Measurements from ENCODE around the gene TUBB.
"Not testable (repeated sequence)": the region's sequence is repeated elsewhere in the genome, so short reads cannot be mapped to it uniquely, and the experiment has no call there.

TUBB gene

DNA sequence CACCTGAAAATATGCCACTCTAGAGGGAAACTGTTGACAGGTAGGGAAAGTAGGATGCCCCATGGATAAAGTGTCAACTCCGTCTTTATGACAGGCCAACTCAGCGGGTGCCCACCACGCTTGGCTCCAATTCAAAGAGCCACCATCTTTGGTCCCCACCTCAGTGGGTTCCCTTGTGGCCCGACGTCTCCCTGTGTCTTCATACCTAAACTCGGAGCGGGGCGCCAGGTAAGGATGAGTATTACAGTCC is 3.3 kb upstream of the TUBB start:
- Histone ChIP-seq H3K4me1 (ENCODE audit: insufficient read depth, low read length, severe bottlenecking) (peaks cover 32% of the 10 kb centered on the region), H3K4me2 (ENCODE audit: low read length) (peak overlapping the region; percentile 87), H2AFZ (ENCODE audit: low read length) (no peak overlapping the region), H3K27me3 (ENCODE audit: insufficient read depth, low read length) (no peaks in the 10 kb centered on the region), H3K9ac (ENCODE audit: low read length) (peak overlapping the region; percentile 95), H3K27ac (ENCODE audit: low read depth, low read length, poor library complexity, severe bottlenecking) (peak overlapping the region; percentile 94), H3K4me3 (ENCODE audit: low read depth, low read length, poor library complexity, severe bottlenecking) (peak overlapping the region; percentile 100), H3K36me3 (ENCODE audit: insufficient read depth, low read length) (peaks cover 51% of the 10 kb centered on the region), H4K20me1 (ENCODE audit: insufficient read depth, low read length) (no peaks in the 10 kb centered on the region), H3K9me3 (ENCODE audit: low read length) (no peaks in the 10 kb centered on the region), H3K79me2 (ENCODE audit: insufficient read depth, low read length) (peaks cover 17% of the 10 kb centered on the region), H3K9me2 (ENCODE audit: low read depth, low read length) (no peaks in the 10 kb centered on the region), H3F3A (ENCODE audit: insufficient read depth, low read length) (0 out of 2 replicates have a peak, but pooled peaks cover 2% of the 10 kb centered on the region)
- TF ChIP-seq, protein P1, sequence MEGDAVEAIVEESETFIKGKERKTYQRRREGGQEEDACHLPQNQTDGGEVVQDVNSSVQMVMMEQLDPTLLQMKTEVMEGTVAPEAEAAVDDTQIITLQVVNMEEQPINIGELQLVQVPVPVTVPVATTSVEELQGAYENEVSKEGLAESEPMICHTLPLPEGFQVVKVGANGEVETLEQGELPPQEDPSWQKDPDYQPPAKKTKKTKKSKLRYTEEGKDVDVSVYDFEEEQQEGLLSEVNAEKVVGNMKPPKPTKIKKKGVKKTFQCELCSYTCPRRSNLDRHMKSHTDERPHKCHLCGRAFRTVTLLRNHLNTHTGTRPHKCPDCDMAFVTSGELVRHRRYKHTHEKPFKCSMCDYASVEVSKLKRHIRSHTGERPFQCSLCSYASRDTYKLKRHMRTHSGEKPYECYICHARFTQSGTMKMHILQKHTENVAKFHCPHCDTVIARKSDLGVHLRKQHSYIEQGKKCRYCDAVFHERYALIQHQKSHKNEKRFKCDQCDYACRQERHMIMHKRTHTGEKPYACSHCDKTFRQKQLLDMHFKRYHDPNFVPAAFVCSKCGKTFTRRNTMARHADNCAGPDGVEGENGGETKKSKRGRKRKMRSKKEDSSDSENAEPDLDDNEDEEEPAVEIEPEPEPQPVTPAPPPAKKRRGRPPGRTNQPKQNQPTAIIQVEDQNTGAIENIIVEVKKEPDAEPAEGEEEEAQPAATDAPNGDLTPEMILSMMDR (IDR thresholded peaks at IDR 0.05; ENCODE audit: low read length): no peak

DNA sequence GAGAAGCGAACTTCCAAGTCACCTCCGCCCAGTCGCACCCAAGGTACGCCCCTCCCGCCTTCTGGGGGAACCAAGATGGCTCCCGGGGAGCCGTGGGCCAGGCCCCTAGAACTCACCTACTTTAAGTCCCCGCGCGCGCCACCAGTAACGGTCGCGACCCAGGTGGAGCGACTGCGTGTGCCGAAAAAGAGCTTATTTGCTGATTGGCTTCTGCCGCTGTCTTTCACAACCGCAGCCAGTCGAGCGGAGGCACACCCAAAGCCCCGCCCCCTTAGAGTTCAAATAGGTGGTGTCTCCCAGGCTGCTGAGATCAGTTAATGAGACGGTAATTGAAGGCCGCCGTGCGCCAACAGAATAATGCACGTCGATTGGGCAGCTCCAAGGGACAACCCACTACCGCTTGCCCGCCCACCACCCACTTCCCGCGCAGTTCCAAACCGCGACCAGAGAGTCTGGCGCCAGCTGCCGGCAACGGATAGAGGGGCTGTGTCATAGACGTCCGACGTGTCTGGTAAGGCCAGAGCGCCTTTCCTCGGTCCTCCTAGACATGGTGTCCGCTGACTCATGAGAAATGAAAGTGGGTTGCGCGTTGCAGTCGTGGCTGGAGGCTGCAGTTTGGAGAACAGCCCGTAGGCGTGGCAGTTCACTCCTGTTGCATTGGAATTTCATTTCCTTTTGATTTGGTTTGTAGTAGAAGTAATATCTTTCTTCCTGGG is 2.9 kb upstream of the TUBB start, which contains the start of gene MDC1:
Gene MDC1, minus strand, starts transcription at position 153 of the 716 bp plus-strand sequence. CDS start 2,106 bp downstream, outside the sequence.
- Histone ChIP-seq H3F3A (ENCODE audit: insufficient read depth, low read length) (0 out of 2 replicates have a peak, but pooled peaks cover 3% of the 10 kb centered on the region), H3K27ac (ENCODE audit: low read depth, low read length, poor library complexity, severe bottlenecking) (peak within 1 kb of the TSS; percentile 97), H3K79me2 (ENCODE audit: insufficient read depth, low read length) (peaks cover 19% of the 10 kb centered on the region), H3K9me3 (ENCODE audit: low read length) (no peaks in the 10 kb centered on the region), H3K36me3 (ENCODE audit: insufficient read depth, low read length) (peaks cover 51% of the 10 kb centered on the region), H3K9me2 (ENCODE audit: low read depth, low read length) (no peaks in the 10 kb centered on the region), H3K27me3 (ENCODE audit: insufficient read depth, low read length) (no peaks in the 10 kb centered on the region), H3K4me1 (ENCODE audit: insufficient read depth, low read length, severe bottlenecking) (peaks cover 33% of the 10 kb centered on the region), H3K4me2 (ENCODE audit: low read length) (peak within 1 kb of the TSS; percentile 87), H3K4me3 (ENCODE audit: low read depth, low read length, poor library complexity, severe bottlenecking) (peak within 1 kb of the TSS; percentile 100), H4K20me1 (ENCODE audit: insufficient read depth, low read length) (no peaks in the 10 kb centered on the region), H3K9ac (ENCODE audit: low read length) (peak within 1 kb of the TSS; percentile 100), H2AFZ (ENCODE audit: low read length) (no peak within 1 kb of the TSS)
- no peak for TF ChIP-seq EZH2 (IDR thresholded peaks at IDR 0.05; ENCODE audit: borderline replicate concordance, low read length)
- TF ChIP-seq, protein P1 (IDR thresholded peaks at IDR 0.05; ENCODE audit: low read length): no peak

DNA sequence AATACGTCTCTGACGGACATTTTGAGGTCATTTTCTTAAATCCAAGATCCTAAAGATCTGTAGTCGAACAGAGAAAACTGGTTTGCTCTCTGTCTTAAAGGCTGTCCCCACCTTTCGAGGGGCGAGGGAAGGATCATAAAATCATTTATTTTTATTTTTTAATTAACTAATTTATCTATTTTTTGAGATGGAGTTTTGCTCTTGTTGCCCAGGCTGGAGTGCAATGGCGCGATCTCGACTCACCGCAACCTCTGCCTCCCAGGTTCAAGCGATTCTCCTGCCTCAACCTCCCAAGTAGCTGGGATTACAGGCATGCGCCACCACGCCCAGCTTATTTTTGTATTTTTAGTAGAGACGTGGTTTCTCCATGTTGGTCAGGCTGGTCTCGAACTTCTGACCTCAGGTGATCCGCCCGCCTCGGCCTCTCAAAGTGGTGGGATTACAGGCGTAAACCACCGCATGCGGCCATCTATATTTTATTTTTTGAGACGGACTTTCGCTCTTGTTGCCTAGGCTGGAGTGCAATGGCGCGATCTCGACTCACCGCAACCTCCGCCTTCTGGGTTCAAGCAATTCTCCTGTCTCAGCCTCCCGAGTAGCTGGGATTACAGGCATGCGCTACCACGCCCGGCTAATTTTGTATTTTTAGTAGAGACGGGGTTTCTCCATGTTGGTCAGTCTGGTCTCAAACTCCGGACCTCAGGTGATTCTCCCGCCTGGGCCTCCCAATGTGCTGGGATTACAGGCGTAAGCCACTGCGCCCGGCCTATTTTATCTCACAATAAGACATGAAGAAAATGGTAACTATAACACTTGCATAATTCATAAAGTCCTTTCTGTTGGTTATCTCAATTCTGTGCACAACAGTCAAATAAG is 2.1 kb upstream of the TUBB start:
- Histone ChIP-seq H3K36me3 (ENCODE audit: insufficient read depth, low read length) (peaks cover 51% of the 10 kb centered on the region), H3K27ac (ENCODE audit: low read depth, low read length, poor library complexity, severe bottlenecking) (peak overlapping the region; percentile 97), H3K4me1 (ENCODE audit: insufficient read depth, low read length, severe bottlenecking) (peaks cover 40% of the 10 kb centered on the region), H3K4me3 (ENCODE audit: low read depth, low read length, poor library complexity, severe bottlenecking) (peak overlapping the region; percentile 100), H3K79me2 (ENCODE audit: insufficient read depth, low read length) (peaks cover 23% of the 10 kb centered on the region), H3K4me2 (ENCODE audit: low read length) (peak overlapping the region; percentile 82), H3K9ac (ENCODE audit: low read length) (peak overlapping the region; percentile 100)
- not testable (repeated sequence) for H3K9me2 ChIP-seq (ENCODE audit: low read depth, low read length); H3F3A ChIP-seq (ENCODE audit: insufficient read depth, low read length); H3K27me3 ChIP-seq (ENCODE audit: insufficient read depth, low read length); H4K20me1 ChIP-seq (ENCODE audit: insufficient read depth, low read length); H3K9me3 ChIP-seq (ENCODE audit: low read length); H2AFZ ChIP-seq (ENCODE audit: low read length)

Data from OCI-LY1 (cell line).